ENCODE data around the gene PGAP3. TPM values are rescaled to one million over a fixed set of nuclear protein-coding genes. Genes with fewer than 3 reads are reported as not detected.
"Not testable (repeated sequence)": the region's sequence is repeated elsewhere in the genome, so short reads cannot be mapped to it uniquely, and the experiment has no call there.

PGAP3 gene
- total RNA-seq, 1 donor from 2014 or later, result 12.2 TPM

DNA sequence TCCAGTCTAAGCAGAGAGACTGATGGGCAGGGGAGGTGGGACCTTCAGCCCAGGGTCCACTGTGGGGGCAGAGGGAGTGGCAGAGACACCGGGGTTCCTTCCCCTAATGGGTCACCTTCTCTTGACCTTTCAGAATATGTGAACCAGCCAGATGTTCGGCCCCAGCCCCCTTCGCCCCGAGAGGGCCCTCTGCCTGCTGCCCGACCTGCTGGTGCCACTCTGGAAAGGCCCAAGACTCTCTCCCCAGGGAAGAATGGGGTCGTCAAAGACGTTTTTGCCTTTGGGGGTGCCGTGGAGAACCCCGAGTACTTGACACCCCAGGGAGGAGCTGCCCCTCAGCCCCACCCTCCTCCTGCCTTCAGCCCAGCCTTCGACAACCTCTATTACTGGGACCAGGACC lies 39.7 kb upstream of the PGAP3 start:
- H2AFZ ChIP-seq (ENCODE audit: low read depth, low read length), result no peak overlapping the region
- Mint-ChIP-seq H3K4me1 (ENCODE audit: low read depth, unreplicated experiment) (no peaks in the 10 kb centered on the region), H3K27me3 (ENCODE audit: low read depth, unreplicated experiment) (no peaks in the 10 kb centered on the region), H3K27ac (ENCODE audit: unreplicated experiment) (no peak overlapping the region), H3K36me3 (ENCODE audit: low read depth, unreplicated experiment) (peaks cover 10% of the 10 kb centered on the region), H3K9me3 (ENCODE audit: unreplicated experiment) (no peaks in the 10 kb centered on the region), H3K4me3 (ENCODE audit: unreplicated experiment) (no peak overlapping the region)
- FAIRE-seq, result no peak
- H3K79me2 ChIP-seq (ENCODE audit: insufficient read depth, low read length), result no peaks in the 10 kb centered on the region
- no peaks in the 10 kb centered on the region for H3K9me3 ChIP-seq (ENCODE audit: insufficient read depth, low read depth, low read length)
- no peaks in the 10 kb centered on the region for H3K27me3 ChIP-seq (ENCODE audit: insufficient read depth, low read length)
- H4K20me1 ChIP-seq (ENCODE audit: insufficient read depth, low read length), result peaks cover 8% of the 10 kb centered on the region
- no peak overlapping the region for H3K4me2 ChIP-seq (ENCODE audit: low read length)
- H3K9ac ChIP-seq (ENCODE audit: low read length), result no peak overlapping the region
- peaks cover 5% of the 10 kb centered on the region for H3K4me1 ChIP-seq (ENCODE audit: insufficient read depth, low read length)
- DNase-seq (ENCODE audit: low read depth), result no peak
- TF ChIP-seq EZH2 (IDR thresholded peaks at IDR 0.05; ENCODE audit: insufficient read depth, low read length), result no peak
- TF ChIP-seq, protein P1, sequence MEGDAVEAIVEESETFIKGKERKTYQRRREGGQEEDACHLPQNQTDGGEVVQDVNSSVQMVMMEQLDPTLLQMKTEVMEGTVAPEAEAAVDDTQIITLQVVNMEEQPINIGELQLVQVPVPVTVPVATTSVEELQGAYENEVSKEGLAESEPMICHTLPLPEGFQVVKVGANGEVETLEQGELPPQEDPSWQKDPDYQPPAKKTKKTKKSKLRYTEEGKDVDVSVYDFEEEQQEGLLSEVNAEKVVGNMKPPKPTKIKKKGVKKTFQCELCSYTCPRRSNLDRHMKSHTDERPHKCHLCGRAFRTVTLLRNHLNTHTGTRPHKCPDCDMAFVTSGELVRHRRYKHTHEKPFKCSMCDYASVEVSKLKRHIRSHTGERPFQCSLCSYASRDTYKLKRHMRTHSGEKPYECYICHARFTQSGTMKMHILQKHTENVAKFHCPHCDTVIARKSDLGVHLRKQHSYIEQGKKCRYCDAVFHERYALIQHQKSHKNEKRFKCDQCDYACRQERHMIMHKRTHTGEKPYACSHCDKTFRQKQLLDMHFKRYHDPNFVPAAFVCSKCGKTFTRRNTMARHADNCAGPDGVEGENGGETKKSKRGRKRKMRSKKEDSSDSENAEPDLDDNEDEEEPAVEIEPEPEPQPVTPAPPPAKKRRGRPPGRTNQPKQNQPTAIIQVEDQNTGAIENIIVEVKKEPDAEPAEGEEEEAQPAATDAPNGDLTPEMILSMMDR (IDR thresholded peaks at IDR 0.05; ENCODE audit: insufficient read depth, low read depth, low read length), result no peak
- H3K36me3 ChIP-seq (ENCODE audit: insufficient read depth, low read length), result peaks cover 5% of the 10 kb centered on the region
- no peak overlapping the region for H3K4me3 ChIP-seq (ENCODE audit: insufficient read depth, low read depth, low read length)
- no peak overlapping the region for H3K27ac ChIP-seq (ENCODE audit: low read depth, low read length)

DNA sequence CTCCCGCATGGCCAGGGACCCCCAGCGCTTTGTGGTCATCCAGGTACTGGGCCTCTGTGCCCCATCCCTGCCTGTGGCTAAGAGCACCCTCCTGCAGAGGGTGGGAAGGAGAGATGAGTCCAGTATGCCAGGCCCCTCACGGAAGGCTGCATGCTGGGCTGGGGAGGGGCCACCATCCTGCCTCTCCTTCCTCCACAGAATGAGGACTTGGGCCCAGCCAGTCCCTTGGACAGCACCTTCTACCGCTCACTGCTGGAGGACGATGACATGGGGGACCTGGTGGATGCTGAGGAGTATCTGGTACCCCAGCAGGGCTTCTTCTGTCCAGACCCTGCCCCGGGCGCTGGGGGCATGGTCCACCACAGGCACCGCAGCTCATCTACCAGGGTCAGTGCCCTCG lies 38.8 kb upstream of the PGAP3 start:
- Histone ChIP-seq H3K79me2 (ENCODE audit: insufficient read depth, low read length) (no peaks in the 10 kb centered on the region), H3K36me3 (ENCODE audit: insufficient read depth, low read length) (peaks cover 5% of the 10 kb centered on the region), H4K20me1 (ENCODE audit: insufficient read depth, low read length) (peaks cover 8% of the 10 kb centered on the region), H3K27me3 (ENCODE audit: insufficient read depth, low read length) (no peaks in the 10 kb centered on the region), H3K9ac (ENCODE audit: low read length) (no peak overlapping the region), H3K4me3 (ENCODE audit: insufficient read depth, low read depth, low read length) (no peak overlapping the region), H3K4me1 (ENCODE audit: insufficient read depth, low read length) (peaks cover 5% of the 10 kb centered on the region), H3K9me3 (ENCODE audit: insufficient read depth, low read depth, low read length) (no peaks in the 10 kb centered on the region), H2AFZ (ENCODE audit: low read depth, low read length) (no peak overlapping the region), H3K4me2 (ENCODE audit: low read length) (no peak overlapping the region), H3K27ac (ENCODE audit: low read depth, low read length) (no peak overlapping the region)
- DNase-seq (ENCODE audit: low read depth) (no peak), FAIRE-seq (no peak)
- no peak overlapping the region for H3K27ac Mint-ChIP-seq (ENCODE audit: unreplicated experiment)
- H3K4me1 Mint-ChIP-seq (ENCODE audit: low read depth, unreplicated experiment), result no peaks in the 10 kb centered on the region
- H3K27me3 Mint-ChIP-seq (ENCODE audit: low read depth, unreplicated experiment), result no peaks in the 10 kb centered on the region
- no peaks in the 10 kb centered on the region for H3K9me3 Mint-ChIP-seq (ENCODE audit: unreplicated experiment)
- H3K36me3 Mint-ChIP-seq (ENCODE audit: low read depth, unreplicated experiment), result peaks cover 11% of the 10 kb centered on the region
- H3K4me3 Mint-ChIP-seq (ENCODE audit: unreplicated experiment), result no peak overlapping the region
- TF ChIP-seq EZH2 (IDR thresholded peaks at IDR 0.05; ENCODE audit: insufficient read depth, low read length), result no peak
- TF ChIP-seq, protein P1 (IDR thresholded peaks at IDR 0.05; ENCODE audit: insufficient read depth, low read depth, low read length), result no peak

DNA sequence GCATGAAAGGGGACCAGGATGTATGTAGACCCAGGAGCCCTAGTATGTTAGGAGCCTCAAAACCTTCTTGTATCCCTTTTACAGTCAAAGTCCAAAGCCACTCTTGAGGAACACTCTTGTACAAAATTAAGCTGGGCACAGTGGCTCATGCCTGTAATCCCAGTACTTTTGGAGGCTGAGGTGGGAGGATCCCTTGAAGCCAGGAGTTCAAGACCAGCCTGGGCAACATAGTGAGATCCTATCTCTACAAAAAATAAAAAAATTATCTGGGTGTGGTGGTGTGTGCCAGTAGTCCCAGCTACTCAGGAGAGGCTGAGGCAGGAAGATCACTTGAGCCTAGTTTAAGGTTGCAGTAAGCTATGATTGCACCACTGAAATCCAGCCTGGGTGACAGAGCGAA lies 38.1 kb upstream of the PGAP3 start:
- H3K27me3 Mint-ChIP-seq (ENCODE audit: low read depth, unreplicated experiment); H2AFZ ChIP-seq (ENCODE audit: low read depth, low read length); H3K4me3 Mint-ChIP-seq (ENCODE audit: unreplicated experiment); H3K9ac ChIP-seq (ENCODE audit: low read length); FAIRE-seq; H3K27ac ChIP-seq (ENCODE audit: low read depth, low read length); H3K36me3 ChIP-seq (ENCODE audit: insufficient read depth, low read length); H3K9me3 ChIP-seq (ENCODE audit: insufficient read depth, low read depth, low read length); H3K27me3 ChIP-seq (ENCODE audit: insufficient read depth, low read length); H3K4me3 ChIP-seq (ENCODE audit: insufficient read depth, low read depth, low read length); H3K4me1 ChIP-seq (ENCODE audit: insufficient read depth, low read length); H3K79me2 ChIP-seq (ENCODE audit: insufficient read depth, low read length); DNase-seq (ENCODE audit: low read depth); H3K4me2 ChIP-seq (ENCODE audit: low read length); H3K9me3 Mint-ChIP-seq (ENCODE audit: unreplicated experiment); H3K4me1 Mint-ChIP-seq (ENCODE audit: low read depth, unreplicated experiment); H4K20me1 ChIP-seq (ENCODE audit: insufficient read depth, low read length): not testable (repeated sequence)
- H3K36me3 Mint-ChIP-seq (ENCODE audit: low read depth, unreplicated experiment), result peaks cover 13% of the 10 kb centered on the region
- peak overlapping the region; percentile 4 for H3K27ac Mint-ChIP-seq (ENCODE audit: unreplicated experiment)
